Ectodermal cell (in vitro differentiated cells): ENCODE measurements around the gene MAP7D2. TPM values are rescaled to one million over a fixed set of nuclear protein-coding genes. Genes with fewer than 3 reads are reported as not detected.
"Not testable (repeated sequence)": the region's sequence is repeated elsewhere in the genome, so short reads cannot be mapped to it uniquely, and the experiment has no call there.

Experiments
- H3K27ac ChIP-seq: 2 replicates; pipeline ENCODE4 v1.7.0; 2013; ENCODE audit warnings: mild to moderate bottlenecking, low read depth, low read length; ENCODE audit not compliant: insufficient read depth, poor library complexity, severe bottlenecking
- H3K27me3 ChIP-seq: 2 replicates; pipeline ENCODE4 v1.7.0; 2013; ENCODE audit warnings: mild to moderate bottlenecking, low read length; ENCODE audit not compliant: insufficient read depth, control insufficient read depth, poor library complexity, severe bottlenecking
- H3K36me3 ChIP-seq: one replicate; pipeline ENCODE4 v1.7.0; 2013; ENCODE audit warnings: low read length; ENCODE audit not compliant: control insufficient read depth, insufficient read depth
- H3K4me1 ChIP-seq: one replicate; pipeline ENCODE4 v1.7.0; 2013; ENCODE audit warnings: low read length; ENCODE audit not compliant: control insufficient read depth, insufficient read depth
- H3K4me3 ChIP-seq: 2 replicates; pipeline ENCODE4 v1.7.0; 2013; ENCODE audit warnings: low read depth, low read length, control low read depth; ENCODE audit not compliant: insufficient read depth
- H3K9me3 ChIP-seq: 2 replicates; pipeline ENCODE4 v1.7.0; 2013; ENCODE audit warnings: mild to moderate bottlenecking, low read length, moderate library complexity; ENCODE audit not compliant: control insufficient read depth
- WGBS, 2 experiments: methylation state at CpG; one replicate each; pipeline ENCODE4 v1.1.7; 2013; ENCODE audit warnings: missing lambda C conversion rate in 2 of 2; 5-methylcytosine and 5-hydroxymethylcytosine counted together
- polyA plus RNA-seq, 4 experiments: library from polyadenylated mRNA; stranded (reverse); fragments of 50-300 nt; gene quantifications; one replicate each; pipeline ENCODE4 v1.2.3, GENCODE V29; 2013

Gene MAP7D2
- polyA plus RNA-seq (2013, experiment 1 of 4), result 3.5 TPM
- 3.8 TPM for polyA plus RNA-seq (2013, experiment 2 of 4)
- polyA plus RNA-seq (2013, experiment 3 of 4), result 2.5 TPM
- 2.3 TPM for polyA plus RNA-seq (2013, experiment 4 of 4)

DNA sequence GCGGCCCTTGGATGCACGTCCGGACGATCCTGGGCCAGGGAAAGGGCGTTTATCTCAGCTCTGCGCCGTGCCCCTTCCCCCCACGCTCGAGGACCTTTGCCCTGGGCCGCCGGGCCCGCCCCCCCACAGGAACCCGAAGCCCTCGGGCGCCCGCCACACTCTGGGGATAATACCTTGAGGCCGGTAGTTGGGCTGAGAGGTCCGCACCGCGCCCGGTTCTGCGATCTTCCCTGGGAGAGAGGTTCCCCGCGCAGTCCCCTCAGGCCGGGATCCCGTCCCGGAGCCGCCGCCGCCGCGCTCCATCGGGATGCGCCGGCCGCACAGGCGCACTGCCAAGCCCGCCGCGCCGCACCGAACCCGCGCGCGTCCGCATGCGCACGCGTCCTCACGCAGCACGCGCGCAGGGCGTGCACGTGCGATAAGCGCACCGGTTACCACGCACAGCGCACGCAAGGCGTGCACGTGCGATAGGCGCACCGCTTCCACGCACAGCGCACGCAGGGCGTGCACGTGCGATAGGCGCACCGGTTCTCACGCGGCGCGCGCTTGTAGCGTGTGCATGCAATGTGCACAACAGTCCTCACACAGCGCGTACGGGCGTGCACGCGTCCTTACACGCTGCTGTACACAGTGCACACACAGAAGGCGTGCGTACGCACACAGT lies at the start of gene MAP7D2:
Gene MAP7D2 (minus strand): TSS at position 331 of the 664 bp plus-strand sequence. CDS start 28 bp downstream, at position 303.
- peak within 1 kb of the TSS; percentile 22 for H3K4me3 ChIP-seq
- peaks cover 33% of the 10 kb centered on the region for H3K27me3 ChIP-seq
- H3K9me3 ChIP-seq, result no peaks in the 10 kb centered on the region
- no peak within 1 kb of the TSS for H3K27ac ChIP-seq
- 34% methylated on average over 91 of the region's 91 CpGs for WGBS, 2 experiments
- no peaks in the 10 kb centered on the region for H3K4me1 ChIP-seq
- H3K36me3 ChIP-seq, result no peaks in the 10 kb centered on the region

DNA sequence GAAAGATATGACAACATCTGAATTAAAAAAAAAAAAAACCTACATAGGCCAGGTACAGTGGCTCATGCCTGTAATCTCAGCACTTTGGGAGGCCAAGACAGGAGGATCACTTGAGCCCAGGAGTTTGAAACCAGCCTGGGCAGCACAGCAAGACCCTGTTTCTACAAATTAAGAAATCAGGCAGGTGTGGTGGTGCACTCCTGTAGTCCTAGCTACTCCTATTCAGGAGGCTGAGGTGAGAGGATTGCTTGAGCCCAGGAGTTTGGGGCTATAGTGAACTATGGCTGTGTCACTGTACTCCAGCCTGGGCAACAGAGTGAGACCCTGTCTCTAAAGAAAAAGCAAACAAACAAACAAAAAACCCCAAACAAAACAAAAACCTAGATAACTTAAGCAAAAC lies 45.8 kb upstream of the MAP7D2 start:
- not testable (repeated sequence) for H3K36me3 ChIP-seq, H3K27ac ChIP-seq, H3K4me1 ChIP-seq, H3K9me3 ChIP-seq, H3K27me3 ChIP-seq, H3K4me3 ChIP-seq

DNA sequence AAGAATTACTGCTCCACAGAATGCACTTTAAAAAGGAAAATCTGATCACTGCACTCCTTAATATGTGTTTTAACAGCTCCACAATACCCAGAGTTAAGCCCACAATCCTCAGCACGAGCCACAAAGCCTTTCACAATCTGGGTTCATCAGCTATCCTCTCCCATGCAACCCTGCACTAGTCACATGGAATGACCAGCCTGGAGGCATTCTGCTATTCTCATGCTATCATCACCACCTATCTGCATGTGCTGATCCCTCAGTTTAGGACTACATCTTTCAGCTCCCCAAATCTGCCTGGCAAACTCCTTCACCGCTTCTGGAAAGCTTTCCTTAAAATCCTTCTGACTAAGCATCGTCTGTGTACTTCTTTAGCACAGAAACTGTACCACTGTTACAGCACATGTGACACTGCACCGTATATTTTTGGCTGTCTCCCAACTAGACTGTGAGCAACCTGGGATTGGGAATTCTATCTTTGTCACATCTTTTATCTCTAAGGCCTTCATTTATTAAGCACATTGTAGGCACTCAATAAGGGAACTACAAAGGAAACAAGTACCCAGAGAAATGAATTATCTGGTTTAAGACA lies 43.2 kb upstream of the MAP7D2 start:
- Histone ChIP-seq H3K27me3 (no peaks in the 10 kb centered on the region), H3K27ac (no peak overlapping the region), H3K36me3 (peaks cover 4% of the 10 kb centered on the region), H3K4me1 (no peaks in the 10 kb centered on the region), H3K4me3 (no peak overlapping the region), H3K9me3 (no peaks in the 10 kb centered on the region)
- 90 to 94% methylated on average over 4 of the region's 4 CpGs for WGBS, 2 experiments

DNA sequence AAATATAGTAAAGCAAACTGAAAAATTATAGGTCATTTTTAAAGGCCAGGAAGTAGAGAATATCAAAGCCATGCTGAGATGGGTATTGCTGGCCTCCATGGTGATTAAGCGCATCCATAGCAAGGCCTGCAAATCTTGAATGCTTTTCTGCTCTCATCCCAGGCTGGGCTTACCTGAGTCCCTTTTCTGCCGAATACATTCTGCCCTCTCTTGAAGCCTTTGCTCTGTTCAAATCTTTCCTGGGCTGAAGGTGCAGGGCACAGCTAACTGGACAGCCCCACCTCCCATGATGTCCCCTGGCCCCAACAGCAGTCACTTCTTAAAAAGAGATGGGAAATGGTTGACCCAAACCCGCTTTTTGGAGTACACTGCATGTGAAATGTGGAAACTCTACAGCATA lies 35.0 kb upstream of the MAP7D2 start:
- 95 to 100% methylated on average over 3 of the region's 3 CpGs for WGBS, 2 experiments
- Histone ChIP-seq H3K9me3 (no peaks in the 10 kb centered on the region), H3K27ac (no peak overlapping the region), H3K27me3 (no peaks in the 10 kb centered on the region), H3K4me3 (no peak overlapping the region), H3K4me1 (no peaks in the 10 kb centered on the region), H3K36me3 (peaks cover 4% of the 10 kb centered on the region)

DNA sequence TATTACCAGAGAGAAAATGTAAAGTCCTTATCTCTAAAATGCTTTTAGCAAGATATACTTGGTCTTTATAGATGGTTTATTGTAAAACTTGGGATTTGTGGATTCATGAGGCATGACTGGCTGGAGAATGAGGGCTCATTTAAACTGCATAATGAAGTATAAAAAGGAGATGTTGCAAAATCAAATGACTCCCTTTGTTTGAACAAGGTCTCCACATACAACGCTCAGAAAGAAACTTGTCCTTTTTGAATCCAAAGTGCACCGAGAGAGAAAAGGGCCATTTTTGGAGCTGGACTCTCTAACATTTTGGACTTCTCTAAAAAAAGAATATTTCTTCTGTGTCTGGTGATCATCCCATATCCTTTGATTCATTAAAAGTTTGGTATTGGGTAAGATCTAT lies 32.6 kb upstream of the MAP7D2 start:
- WGBS, 2 experiments, result 95 to 97% methylated on average over 2 of the region's 2 CpGs
- no peaks in the 10 kb centered on the region for H3K36me3 ChIP-seq

DNA sequence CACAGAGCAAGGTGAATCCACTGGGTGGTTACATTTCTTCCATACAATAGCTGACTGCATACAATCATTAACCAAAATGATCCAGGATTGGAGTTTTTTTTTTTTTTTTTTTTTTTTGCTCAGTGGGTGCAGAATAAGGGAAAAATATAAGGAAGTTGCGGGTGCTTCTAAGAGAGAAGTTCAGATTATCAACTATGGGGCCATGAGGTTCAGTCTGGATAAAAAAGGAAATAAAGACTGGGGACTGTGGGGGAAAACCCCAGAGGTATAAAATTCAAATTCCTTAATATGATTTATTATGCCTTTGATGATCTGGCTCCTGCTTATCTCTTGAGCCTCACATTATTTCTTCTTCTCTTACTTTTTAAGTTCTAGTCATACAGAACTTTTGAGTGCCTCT lies 30.9 kb upstream of the MAP7D2 start:
- Histone ChIP-seq H3K27me3 (no peaks in the 10 kb centered on the region), H3K4me1 (no peaks in the 10 kb centered on the region), H3K36me3 (no peaks in the 10 kb centered on the region), H3K9me3 (no peaks in the 10 kb centered on the region), H3K4me3 (no peak overlapping the region), H3K27ac (no peak overlapping the region)
- 83% methylated on average over 1 of the region's 1 CpG; no CpG with 5 or more reads in 1 of the 2 experiments for WGBS, 2 experiments

More for the DNA sequence above, 32.6 kb upstream of the MAP7D2 start:
- Histone ChIP-seq H3K27ac (no peak overlapping the region), H3K27me3 (no peaks in the 10 kb centered on the region), H3K4me1 (no peaks in the 10 kb centered on the region), H3K4me3 (no peak overlapping the region), H3K9me3 (no peaks in the 10 kb centered on the region)

DNA sequence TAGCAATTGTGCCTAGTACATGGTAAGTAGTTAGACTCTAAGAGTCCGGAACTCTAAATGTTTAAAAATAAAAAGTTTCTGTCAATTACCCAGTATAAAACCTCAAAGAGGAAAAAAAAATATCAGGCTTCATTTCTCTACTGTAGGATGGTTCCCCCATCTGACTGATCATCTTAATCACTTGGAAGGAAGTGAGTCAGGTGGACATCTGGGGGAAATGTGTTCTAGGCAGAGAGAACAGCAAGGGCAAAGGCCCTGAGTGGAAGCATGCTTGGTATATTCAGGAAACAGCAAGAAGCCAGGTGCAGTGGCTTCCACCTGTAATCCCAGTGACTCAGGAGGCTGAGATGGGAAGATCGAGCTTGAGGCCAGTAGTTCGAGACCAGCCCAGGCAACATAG lies 27.8 kb upstream of the MAP7D2 start:
- WGBS, 2 experiments, result 85 to 100% methylated on average over 2 to 3 of the region's 3 CpGs
- Histone ChIP-seq H3K4me3 (no peak overlapping the region), H3K4me1 (no peaks in the 10 kb centered on the region), H3K9me3 (no peaks in the 10 kb centered on the region), H3K27me3 (no peaks in the 10 kb centered on the region), H3K36me3 (no peaks in the 10 kb centered on the region), H3K27ac (no peak overlapping the region)

DNA sequence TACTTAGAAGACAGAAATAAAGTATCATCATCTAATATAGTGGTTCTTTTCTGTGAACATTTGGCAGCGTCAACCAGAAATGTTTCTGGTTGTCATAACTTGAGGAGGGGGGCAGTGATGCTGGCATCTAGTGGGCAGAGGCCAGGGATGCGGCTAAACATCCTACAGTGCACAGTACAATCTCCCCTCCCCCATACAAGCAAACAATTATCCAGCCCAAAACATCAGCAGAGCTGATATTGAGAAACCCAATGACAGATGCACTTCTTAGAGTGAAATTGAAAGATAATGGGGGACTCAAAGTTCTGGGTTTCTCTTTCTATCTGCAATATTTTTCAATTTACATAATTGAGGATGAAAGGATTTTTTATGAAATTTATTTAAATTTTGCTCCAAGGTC lies 26.9 kb upstream of the MAP7D2 start:
- Histone ChIP-seq H3K36me3 (no peaks in the 10 kb centered on the region), H3K4me1 (no peaks in the 10 kb centered on the region), H3K4me3 (no peak overlapping the region), H3K27me3 (no peaks in the 10 kb centered on the region), H3K9me3 (no peaks in the 10 kb centered on the region), H3K27ac (no peak overlapping the region)
- 82 to 83% methylated on average over 1 of the region's 2 CpGs for WGBS, 2 experiments

DNA sequence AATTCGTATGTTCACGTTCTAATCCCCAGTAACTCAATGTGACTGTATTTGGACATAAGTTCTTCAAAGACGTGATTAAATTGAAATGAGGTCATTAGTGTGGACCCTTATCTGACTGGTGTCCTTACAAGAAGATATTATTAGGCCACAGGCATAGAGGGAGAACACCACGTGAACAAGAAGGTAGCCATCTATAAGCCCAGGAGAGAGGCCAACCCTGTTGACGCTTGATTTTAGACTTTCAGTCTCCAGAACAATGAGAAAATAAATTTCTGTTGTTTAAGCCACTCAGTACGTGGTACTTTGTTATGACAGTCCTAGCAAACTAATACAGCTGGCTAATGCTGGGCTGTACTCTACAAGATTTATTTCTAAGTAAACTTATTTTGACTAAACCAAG lies 26.4 kb upstream of the MAP7D2 start:
- H3K27ac ChIP-seq, result no peak overlapping the region

DNA sequence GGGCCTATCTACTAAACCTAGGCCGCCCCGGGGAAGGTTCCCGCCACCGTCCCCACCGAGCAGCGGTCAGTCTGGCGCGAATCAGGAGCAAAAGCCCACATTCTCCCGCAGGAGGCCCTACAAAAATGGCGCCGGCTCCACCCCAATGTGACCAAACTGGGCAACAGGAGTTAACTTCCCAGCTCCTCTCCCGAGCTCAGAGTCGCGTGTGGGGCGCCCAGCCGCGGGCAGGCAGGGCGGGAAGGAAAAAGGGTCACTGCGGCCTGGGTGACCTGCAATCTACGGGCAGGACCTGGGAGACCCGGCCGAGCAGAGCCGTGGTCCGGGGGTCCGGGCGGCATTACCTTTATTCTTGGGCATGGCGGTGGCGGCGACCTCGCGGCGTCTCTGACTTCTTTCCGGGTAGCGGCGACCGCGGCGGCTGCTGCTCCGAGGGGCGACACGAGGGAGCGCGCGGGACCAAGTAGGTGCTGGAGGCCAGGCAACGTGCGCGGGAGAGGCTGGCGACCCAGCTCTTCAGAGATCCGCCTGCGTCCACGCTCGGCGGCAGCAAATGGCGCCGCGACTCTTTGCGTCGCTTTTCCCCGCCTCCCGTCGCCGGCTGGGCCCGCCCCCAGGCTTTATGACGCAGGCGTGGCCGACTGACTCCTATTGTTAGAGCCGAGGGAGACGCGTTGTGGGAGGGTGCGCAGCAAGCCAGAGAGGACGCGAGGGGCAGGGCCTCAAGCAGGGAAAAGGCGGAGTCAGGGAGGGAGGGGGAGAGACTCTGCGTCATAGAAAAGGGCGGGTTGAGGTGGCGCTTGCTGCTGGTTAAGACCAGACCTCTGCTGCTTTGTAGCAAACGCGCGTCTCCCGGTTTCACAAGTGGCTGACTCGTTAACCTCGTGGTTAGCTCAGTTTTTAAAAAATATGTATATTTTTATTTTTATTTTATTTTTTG lies 24.8 kb upstream of the MAP7D2 start, which contains the start of gene EIF1AX:
Gene EIF1AX (minus strand): TSS at position 558 of the 940 bp plus-strand sequence. CDS start 198 bp downstream, at position 360.
- Histone ChIP-seq H3K4me1 (no peaks in the 10 kb centered on the region), H3K4me3 (peak within 1 kb of the TSS; percentile 74), H3K27me3 (no peaks in the 10 kb centered on the region), H3K27ac (peak within 1 kb of the TSS; percentile 72), H3K36me3 (no peaks in the 10 kb centered on the region), H3K9me3 (no peaks in the 10 kb centered on the region)
- 0 to 1% methylated on average over 61 to 76 of the region's 82 CpGs for WGBS, 2 experiments

More for the DNA sequence above, 26.4 kb upstream of the MAP7D2 start:
- Histone ChIP-seq H3K27me3 (no peaks in the 10 kb centered on the region), H3K9me3 (no peaks in the 10 kb centered on the region), H3K4me3 (no peak overlapping the region), H3K36me3 (no peaks in the 10 kb centered on the region), H3K4me1 (no peaks in the 10 kb centered on the region)
- WGBS, 2 experiments, result 93 to 95% methylated on average over 6 of the region's 6 CpGs
